MM.1S (cell line): ENCODE results near the gene MAP3K4.
A peak's percentile ranks its signal among the peaks of the same experiment; 100 is the strongest.

Source experiments
- DNase-seq: peaks from one replicate; pipeline ENCODE4 v3.0.0-alpha.2; 2015
- H2AFZ ChIP-seq: fragments of 300-600 bp; sonication (generic); 2 replicates; pipeline ENCODE4 v1.6.0; 2016; ENCODE audit warnings: antibody characterized with exemption, low read length
- H3F3A ChIP-seq: fragments of 300-600 bp; sonication (generic); 2 replicates; pipeline ENCODE4 v1.6.1; 2016; ENCODE audit warnings: mild to moderate bottlenecking, antibody characterized with exemption, low read length, moderate library complexity, mixed read lengths; ENCODE audit not compliant: insufficient read depth
- H3K27ac ChIP-seq: fragments of 300-600 bp; sonication (generic); 2 replicates; pipeline ENCODE4 v1.5.1; 2016; ENCODE audit warnings: mild to moderate bottlenecking, low read length
- H3K27me3 ChIP-seq: fragments of 300-600 bp; sonication (generic); replicated peaks from 2 replicates; pipeline ENCODE4 v1.6.0; 2016; ENCODE audit warnings: low read length; ENCODE audit not compliant: insufficient read depth
- H3K36me3 ChIP-seq: fragments of 300-600 bp; sonication (generic); replicated peaks from 2 replicates; pipeline ENCODE4 v1.6.1; 2016; ENCODE audit warnings: mild to moderate bottlenecking, low read length, mixed read lengths; ENCODE audit not compliant: insufficient read depth
- H3K4me1 ChIP-seq: fragments of 300-600 bp; sonication (generic); 2 replicates; pipeline ENCODE4 v1.6.1; 2016; ENCODE audit warnings: low read length, mixed read lengths
- H3K4me2 ChIP-seq: fragments of 300-600 bp; sonication (generic); 2 replicates; pipeline ENCODE4 v1.6.0; 2016; ENCODE audit warnings: low read depth, low read length
- H3K4me3 ChIP-seq: fragments of 300-600 bp; sonication (generic); 2 replicates; pipeline ENCODE4 v1.5.1; 2016; ENCODE audit warnings: low read length, mixed read lengths
- H3K79me2 ChIP-seq: fragments of 300-600 bp; sonication (generic); 2 replicates; pipeline ENCODE4 v1.6.1; 2016; ENCODE audit warnings: mixed run types, low read length, mixed read lengths
- H3K9ac ChIP-seq: fragments of 300-600 bp; sonication (generic); 2 replicates; pipeline ENCODE4 v1.6.1; 2016; ENCODE audit warnings: low read length, mixed read lengths
- H3K9me2 ChIP-seq: fragments of 300-600 bp; sonication (generic); replicated peaks from 2 replicates; pipeline ENCODE4 v1.6.1; 2016; ENCODE audit warnings: mild to moderate bottlenecking, low read length, mixed read lengths; ENCODE audit not compliant: insufficient read depth
- H3K9me3 ChIP-seq: fragments of 300-600 bp; sonication (generic); replicated peaks from 2 replicates; pipeline ENCODE4 v1.6.1; 2016; ENCODE audit warnings: mild to moderate bottlenecking, low read length, mixed read lengths; ENCODE audit not compliant: insufficient read depth
- H4K20me1 ChIP-seq: fragments of 300-600 bp; sonication (generic); 2 replicates; pipeline ENCODE4 v1.6.1; 2016; ENCODE audit warnings: mild to moderate bottlenecking, low read length, moderate library complexity, mixed read lengths; ENCODE audit not compliant: insufficient read depth
- CTCF ChIP-seq: fragments of 300-600 bp; sonication (generic); IDR thresholded peaks from 2 replicates; pipeline ENCODE4 v1.5.1; 2016; ENCODE audit warnings: antibody characterized with exemption, low read length, mixed read lengths
- EZH2 ChIP-seq: fragments of 300-600 bp; sonication (generic); optimal IDR thresholded peaks from 2 replicates; pipeline ENCODE3; 2017; ENCODE audit warnings: low read depth, mild to moderate bottlenecking, antibody characterized with exemption, low read length, mixed read lengths
- EZH2phosphoT487 ChIP-seq: fragments of 300-600 bp; sonication (generic); IDR thresholded peaks from 2 replicates; pipeline ENCODE4 v1.6.1; 2018; ENCODE audit warnings: antibody characterized with exemption, low read length

MAP3K4 gene

GRCh38 chr6:160998766-160999165 lies 7.2 kb downstream of the MAP3K4 start:
- TF ChIP-seq CTCF: no peak
- Histone ChIP-seq H3K4me1 (no peaks in the 10 kb centered on the region), H3K9me2 (no peaks in the 10 kb centered on the region), H3K27ac (no peak overlapping the region), H3K27me3 (no peaks in the 10 kb centered on the region), H3K79me2 (peaks cover 91% of the 10 kb centered on the region), H3K9me3 (no peaks in the 10 kb centered on the region), H3K4me3 (no peak overlapping the region), H3K9ac (no peak overlapping the region), H4K20me1 (no peaks in the 10 kb centered on the region; the same call in 1 of the 2 replicates), H3F3A (peaks cover 4% of the 10 kb centered on the region; the same call in 1 of the 2 replicates), H3K36me3 (no peaks in the 10 kb centered on the region), H2AFZ (no peak overlapping the region), H3K4me2 (peak overlapping the region; percentile 12; the same call in 1 of the 2 replicates)
- peak; percentile 7 for DNase-seq

GRCh38 chr6:160999516-160999915 lies 7.9 kb downstream of the MAP3K4 start:
- peaks cover 89% of the 10 kb centered on the region for H3K79me2 ChIP-seq
- H3K4me1 ChIP-seq: no peaks in the 10 kb centered on the region
- no peak overlapping the region for H3K9ac ChIP-seq
- no peak overlapping the region for H2AFZ ChIP-seq
- H3K27ac ChIP-seq: no peak overlapping the region
- no peaks in the 10 kb centered on the region for H3K9me2 ChIP-seq
- no peak for DNase-seq
- H3K9me3 ChIP-seq: no peaks in the 10 kb centered on the region
- H3K27me3 ChIP-seq: no peaks in the 10 kb centered on the region
- H4K20me1 ChIP-seq: no peaks in the 10 kb centered on the region; the same call in 1 of the 2 replicates
- TF ChIP-seq EZH2: no peak
- TF ChIP-seq CTCF: no peak
- TF ChIP-seq EZH2phosphoT487: no peak
- no peaks in the 10 kb centered on the region for H3K36me3 ChIP-seq
- no peak overlapping the region for H3K4me3 ChIP-seq
- H3K4me2 ChIP-seq: no peak overlapping the region
- peaks cover 4% of the 10 kb centered on the region; the same call in 1 of the 2 replicates for H3F3A ChIP-seq

GRCh38 chr6:161000632-161001031 lies 9.1 kb downstream of the MAP3K4 start:
- Histone ChIP-seq H3K4me2 (no peak overlapping the region), H3K4me1 (no peaks in the 10 kb centered on the region), H4K20me1 (no peaks in the 10 kb centered on the region; the same call in 1 of the 2 replicates), H3K9me2 (no peaks in the 10 kb centered on the region), H3K9me3 (no peaks in the 10 kb centered on the region), H3K9ac (no peak overlapping the region), H3K79me2 (peaks cover 89% of the 10 kb centered on the region), H3K36me3 (no peaks in the 10 kb centered on the region), H3K27me3 (no peaks in the 10 kb centered on the region), H3F3A (peaks cover 4% of the 10 kb centered on the region; the same call in 1 of the 2 replicates), H2AFZ (no peak overlapping the region), H3K4me3 (no peak overlapping the region), H3K27ac (no peak overlapping the region)
- TF ChIP-seq CTCF (no peak), EZH2 (no peak), EZH2phosphoT487 (no peak)
- DNase-seq: no peak
